ENCODE data around the gene MSANTD3.
A peak's percentile ranks its signal among the peaks of the same experiment; 100 is the strongest.
"Not testable (repeated sequence)": the region's sequence is repeated elsewhere in the genome, so short reads cannot be mapped to it uniquely, and the experiment has no call there.

Gene MSANTD3

DNA sequence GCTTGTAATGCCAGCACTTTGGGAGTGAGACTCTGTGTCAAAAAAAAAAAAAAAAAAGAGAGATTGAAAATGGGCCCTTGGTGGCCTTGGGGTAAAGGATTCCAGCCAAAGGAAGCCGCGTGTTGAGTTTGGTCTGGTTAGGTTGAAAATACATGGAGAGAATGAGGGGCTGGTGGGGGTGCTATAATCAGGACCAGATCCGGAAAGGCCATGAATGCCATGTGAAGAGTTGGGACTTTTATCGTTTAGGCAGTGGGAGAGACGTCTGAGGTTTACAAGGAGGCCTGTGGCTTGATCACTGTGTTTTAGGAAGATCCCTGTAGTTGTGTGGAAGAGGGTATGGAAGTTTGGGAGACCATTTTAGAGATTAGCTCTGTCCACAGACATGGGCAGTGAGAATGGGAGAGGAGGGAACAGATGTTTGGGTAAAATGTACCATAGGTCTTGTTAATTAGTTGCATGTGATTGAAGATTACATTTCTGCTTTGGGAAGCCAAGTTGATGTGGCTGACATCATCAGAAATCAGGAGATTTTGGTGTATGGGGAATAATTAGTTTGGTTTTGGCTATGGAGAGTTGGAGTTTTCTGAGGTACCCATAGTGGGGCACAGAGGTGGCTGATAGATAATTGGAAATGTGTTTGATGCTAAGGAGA is 3.5 kb downstream of the MSANTD3 start:
- DNase-seq: no peak

DNA sequence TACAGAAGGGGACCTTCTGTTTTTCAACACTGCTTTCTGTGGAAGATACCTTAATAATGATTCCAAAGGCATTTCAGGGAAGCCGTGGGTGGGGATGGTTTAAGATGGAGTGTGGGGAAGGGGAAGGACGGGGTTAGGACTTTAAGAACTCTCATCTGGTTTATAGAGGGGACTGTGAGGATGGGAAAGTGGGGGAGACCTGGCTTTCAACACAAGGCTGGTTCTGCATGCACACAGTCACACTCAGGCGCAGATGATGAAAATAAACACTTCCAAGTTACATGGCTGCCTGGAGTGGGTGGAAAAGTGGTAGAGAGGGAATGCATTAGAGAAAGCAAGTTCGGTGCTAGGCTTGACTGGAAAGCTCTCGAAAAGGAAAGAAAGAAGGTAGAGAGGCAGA is 4.9 kb downstream of the MSANTD3 start:
- DNase-seq: no peak

DNA sequence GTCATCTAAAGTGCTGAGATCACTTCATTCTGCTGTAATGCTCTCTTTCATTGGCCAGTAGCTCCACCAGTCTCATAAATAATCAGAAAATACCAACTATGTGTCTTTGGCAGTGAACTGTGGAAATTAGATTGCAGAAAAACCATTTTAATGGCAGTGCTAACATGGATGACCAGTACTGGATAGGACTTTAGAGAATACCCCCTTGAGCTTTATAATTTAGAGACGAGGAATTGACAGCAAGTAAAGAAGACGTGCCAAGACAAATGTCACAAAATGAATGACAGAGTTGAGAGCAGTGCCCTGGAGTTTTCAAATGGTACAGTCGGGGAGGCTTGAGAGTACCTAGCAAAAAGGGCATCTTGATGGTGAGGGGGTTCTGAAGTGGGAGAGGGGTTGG is 5.8 kb downstream of the MSANTD3 start:
- no peak for DNase-seq

DNA sequence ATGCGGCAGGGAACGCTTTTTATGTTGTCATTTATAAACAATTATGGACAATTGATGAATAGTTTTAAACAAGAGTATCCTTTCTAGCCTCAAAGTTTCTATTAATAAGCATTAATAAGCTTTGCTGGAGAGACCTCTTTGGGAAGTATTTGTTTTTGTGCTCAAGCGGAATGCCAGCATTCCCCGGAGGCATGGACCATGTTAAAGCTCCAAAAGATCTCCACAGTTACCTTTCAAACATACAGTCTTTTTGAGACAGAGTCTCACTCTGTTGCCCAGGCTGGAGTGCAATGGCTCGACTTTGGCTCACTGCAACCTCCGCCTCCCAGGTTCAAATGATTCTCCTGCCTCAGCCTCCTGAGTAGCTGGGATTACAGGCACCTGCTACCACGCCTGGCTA is 9.6 kb downstream of the MSANTD3 start:
- DNase-seq: no peak

DNA sequence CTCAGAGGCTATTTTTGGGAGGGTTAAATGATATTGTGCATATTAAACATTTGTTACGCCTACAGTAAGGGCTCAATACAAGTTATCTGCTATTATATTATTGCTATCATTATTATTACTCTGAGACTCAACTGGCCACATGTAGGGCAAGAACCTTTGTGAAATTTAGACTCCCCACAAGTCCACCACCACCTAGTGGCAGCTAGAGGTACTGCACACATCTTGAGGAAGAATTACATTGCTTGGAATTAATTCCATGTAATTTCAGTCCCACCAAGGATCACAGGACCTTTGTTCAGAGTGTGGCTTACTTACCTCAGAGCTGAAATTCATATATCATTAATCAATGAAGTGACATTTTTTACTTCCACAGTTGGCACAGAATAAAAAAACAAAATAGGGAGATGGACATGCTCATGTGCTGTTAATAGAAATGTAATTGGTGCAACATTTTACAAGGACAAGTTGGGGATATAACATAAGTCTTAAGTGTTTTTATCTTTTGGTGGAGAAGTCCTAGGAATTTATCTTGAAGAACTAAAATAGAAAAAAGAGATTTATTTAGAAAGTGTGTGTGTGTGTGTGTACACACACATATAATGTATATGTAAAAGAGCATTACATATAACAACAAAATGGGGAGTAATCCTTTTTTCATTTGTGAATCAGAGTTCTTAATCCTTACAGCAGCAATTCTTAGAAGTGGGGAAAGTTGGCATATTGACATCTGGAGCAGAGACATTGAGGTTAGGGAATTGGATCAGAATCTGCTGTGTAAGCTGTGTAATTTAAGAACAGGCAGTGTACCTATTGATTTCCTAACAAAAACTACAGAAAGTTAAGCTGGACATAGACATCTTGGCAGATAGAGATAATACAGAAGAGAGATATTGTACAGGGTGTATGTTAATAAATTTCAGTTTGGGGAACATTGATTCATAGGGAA is 11.2 kb downstream of the MSANTD3 start:
- DNase-seq: peak; percentile 64 to 71

DNA sequence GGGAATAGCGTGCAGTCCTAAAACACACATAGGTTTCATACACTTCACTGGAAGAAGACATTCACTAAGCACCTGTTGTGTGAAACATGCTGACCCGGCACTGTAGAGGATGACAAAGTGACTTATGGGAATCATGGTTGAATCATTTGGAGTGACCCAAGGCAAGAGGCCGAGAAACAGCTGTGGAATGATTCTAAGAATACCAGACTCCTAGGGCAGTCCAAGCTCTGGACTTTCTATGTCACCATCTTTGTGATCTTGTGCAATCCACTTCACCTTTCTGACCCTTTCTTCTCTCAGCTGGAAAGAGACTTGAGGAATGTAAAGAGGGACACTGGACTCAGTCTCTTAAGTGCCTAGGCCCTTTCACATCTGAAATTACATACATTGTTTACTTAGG is 13.1 kb downstream of the MSANTD3 start:
- no peak for DNase-seq

DNA sequence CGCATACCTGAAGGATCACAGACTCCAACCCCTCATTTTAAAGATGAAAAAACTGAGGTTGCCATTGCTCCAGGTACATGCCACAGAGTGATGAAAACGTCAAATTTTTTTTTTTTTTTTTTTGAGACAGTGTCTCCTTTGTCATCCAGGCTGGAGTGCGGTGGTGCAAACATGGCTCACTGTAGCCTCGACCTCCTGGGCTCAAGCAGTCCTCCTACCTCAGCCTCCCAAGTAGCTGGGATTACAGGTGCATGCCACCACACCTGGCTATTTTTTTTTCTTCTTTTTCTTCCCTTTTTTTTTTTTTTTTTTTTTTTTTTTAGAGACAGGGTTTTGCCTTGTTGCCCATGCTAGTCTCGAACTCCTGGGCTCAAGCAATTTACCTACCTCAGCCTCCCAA is 13.5 kb downstream of the MSANTD3 start:
- DNase-seq: not testable (repeated sequence)

DNA sequence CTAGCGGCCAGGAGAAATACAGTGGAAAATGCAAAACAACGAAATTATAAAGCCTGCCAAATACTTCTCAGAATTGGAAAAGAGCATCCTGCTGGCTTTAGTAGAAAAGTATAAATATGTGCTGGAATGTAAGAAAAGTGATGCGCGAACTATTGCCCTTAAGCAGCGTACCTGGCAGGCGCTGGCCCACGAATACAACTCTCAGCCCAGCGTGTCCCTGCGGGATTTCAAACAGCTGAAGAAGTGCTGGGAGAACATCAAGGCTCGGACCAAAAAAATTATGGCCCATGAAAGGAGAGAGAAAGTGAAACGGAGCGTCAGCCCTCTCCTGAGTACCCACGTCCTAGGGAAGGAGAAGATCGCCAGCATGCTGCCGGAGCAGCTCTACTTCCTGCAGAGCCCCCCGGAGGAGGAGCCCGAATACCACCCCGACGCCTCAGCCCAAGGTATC is 15.0 kb downstream of the MSANTD3 start:
- DNase-seq: no peak

DNA sequence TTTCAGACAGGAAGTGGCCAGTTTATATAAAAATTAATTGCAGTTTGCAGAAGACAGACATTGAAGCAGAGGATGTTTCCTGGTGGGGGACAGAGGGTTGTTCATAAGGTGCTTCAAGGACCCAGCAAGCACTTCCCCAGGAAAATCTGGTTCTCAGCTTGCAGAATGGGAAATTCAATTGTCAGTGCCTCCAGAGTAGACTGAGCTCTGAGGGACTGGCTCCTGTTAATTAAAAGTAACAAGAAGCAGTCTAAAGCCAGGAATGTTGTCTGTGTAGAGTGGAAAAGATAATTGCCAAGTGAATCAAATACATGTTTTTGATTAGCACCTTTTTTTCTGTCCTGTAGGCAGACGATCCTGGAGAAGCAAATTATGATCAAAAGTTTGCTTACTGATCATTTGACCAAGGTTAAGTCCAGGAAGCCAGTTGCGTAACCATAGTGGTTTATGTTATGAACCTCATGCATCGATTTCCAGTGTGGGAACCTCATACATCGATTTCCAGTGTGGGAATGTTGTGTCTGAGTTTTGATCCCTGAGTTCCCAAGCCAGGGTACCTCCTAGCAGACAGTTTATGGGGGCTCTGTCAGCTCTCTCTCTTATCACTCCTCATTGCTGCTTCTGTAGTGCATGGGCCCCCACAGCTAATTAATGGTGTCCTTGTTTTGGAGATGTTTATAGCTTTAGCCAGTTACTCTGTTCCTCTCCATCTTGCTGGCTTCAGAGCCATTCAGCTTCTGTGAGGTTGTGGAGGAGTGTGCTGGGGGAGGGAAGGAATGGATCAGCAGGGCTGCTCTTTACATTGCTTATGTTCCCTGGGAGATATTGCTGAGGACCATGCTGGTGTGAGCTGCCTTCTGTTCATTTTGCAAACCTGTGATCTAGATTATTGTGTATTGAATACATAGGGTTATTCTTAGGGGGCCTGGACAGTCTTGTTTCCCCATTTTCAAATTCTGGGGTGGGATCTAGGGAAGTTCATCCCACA is 17.1 kb downstream of the MSANTD3 start:
- DNase-seq: no peak

DNA sequence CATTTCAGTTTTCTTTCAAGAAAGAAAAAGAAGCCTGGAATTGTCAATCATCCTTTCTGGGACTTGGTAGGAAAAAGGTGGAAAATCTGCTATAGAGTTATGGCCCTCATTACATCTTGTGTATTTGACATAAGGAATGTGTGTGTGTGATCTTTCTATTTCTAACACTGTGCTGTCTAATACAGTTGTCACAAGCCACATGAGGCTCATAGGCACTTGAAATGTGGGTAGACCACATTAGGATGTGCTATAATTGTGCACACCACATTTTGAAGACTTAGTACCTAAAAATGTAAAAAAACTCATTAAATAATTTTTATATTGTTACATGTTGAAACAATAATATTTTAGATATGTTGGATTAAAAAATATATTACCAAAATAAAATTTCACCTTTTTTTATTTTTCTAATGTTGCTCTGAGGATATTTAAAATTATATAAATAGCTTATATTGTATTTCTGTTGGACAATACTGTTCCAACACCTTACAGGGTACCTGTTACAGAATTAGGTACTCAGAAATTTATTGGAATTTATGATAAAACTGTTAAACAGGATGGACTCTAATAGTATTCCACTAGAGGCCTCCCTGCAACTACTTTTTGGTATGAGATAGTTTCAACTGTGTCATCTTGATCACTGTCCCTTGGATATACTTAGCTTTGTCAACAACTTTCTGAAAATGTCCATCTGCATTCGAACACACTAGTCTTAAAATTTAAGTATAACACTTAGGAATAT is 18.4 kb downstream of the MSANTD3 start:
- no peak for DNase-seq

DNA sequence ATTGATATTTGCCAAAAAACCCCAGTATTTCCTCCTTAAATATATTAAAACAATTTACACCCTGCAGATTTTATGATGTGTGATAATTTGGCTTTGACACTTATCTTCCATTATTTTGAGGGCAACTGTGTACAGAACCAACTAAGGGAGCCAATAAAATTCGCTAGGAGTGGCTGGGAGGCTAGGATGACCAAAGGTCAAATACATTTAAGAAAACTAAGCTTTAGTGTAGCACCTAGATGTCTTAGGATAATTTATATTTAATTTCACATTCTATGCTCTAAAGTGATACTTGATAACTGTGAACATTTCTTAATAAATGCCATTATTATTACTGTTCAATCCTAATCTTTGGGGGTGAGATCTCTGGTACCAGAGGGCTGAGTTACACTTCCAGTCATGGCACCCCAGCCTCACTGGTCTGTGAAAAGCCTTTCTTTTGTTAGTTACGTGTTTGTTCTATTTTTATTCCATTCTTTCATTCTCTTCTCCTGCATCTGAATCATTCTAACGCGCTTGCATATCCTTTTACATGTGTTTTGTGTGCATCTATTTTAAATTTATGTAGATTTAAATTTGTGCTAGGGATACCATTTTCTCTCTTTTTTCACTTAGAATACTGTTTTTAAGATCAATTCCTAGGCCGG is 19.1 kb downstream of the MSANTD3 start:
- no peak for DNase-seq

DNA sequence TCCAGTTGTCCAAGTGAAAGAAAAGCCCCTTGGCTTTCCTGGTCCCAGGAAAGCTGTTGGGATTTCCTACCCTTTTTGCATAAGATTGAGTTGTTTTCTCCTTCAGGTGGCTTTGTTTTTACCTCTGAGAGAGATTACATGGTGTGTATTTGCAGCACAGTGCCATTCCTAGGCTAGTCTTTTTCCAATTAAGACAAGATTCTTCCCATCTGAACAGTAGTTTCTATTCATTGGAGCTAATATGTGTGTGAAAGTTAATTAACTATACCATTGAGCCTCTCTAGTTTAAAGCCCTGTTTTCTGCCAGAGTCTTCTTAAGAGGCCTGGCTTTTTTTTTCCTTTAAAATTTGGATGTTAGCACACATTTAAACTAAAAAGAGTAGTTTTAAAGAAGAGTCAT is 20.1 kb downstream of the MSANTD3 start:
- DNase-seq: no peak

DNA sequence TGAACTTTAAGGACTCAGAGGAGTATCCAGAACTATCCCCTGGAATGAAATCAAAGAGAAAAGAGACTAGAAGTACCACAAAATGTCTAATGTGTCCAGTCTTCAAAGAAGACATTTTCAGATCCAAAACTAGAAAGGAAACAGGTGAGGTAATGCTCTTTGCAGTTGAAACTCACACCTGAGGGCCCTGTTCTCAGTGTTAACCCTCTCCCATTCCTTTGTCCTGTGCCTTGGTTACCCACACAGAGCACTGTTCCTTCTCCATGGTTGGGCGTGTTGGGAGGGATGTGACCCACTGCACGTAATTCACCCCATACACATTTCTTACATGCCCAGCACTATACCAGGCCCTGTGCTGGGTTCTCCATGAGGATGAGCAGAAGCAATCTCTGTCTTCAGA is 21.3 kb downstream of the MSANTD3 start:
- DNase-seq: no peak

DNA sequence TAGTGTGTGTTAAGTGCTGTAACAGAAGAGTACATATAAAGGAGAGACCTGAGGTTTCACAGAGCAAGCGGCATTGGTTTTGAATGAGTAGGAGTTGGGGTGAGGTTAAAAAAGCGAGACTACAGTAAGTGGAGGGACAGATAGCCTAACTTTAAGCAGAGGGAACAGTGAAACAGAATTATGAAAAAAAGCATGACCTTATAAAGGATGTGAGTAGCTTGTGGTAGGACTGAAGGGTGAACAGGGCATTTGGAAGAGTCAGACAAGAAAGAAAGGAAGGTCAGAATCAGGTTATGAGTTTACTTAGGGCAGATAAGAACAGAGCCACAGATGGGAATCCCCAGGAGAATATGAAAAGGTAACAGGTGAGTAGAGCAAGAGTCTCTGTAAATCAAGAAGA is 22.5 kb downstream of the MSANTD3 start:
- no peak for DNase-seq

DNA sequence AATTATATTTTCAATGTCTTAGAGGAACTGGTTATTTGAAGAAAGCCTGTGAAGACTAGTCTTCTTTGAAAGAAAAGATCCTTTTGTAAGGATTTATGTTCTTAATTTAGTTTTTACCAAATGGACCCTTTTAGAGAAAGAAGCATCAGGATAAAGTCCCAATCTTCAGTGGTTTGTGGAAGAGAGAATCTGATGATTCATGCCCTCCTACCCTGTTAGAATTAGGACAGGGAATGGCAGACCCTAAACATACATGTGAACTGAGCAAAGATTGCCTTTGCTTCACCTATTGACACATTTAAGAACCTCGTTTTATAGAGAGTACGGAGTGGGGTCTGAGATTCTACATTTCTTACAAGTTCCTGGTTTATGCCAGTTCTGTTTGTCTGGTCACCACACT is 26.0 kb downstream of the MSANTD3 start:
- no peak for DNase-seq

DNA sequence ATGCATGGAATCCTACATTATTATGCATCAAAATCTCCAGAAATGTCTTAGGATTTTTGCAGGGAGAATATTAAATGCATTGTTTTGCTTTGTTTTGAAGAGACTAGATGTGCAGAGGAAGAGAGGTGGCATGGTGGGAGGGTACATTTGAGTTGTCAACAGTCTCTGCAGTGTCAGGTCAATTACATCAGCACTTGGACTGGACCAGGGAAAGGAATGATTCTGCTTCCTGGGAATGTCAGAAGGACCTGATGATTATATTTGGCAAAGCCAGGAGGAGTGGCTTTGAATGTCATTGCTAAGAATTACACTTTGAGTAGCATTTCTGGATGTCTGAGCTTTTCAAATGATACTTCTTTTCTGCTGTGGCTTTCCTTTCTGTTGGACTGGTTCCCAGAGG is 28.5 kb downstream of the MSANTD3 start:
- DNase-seq: no peak

DNA sequence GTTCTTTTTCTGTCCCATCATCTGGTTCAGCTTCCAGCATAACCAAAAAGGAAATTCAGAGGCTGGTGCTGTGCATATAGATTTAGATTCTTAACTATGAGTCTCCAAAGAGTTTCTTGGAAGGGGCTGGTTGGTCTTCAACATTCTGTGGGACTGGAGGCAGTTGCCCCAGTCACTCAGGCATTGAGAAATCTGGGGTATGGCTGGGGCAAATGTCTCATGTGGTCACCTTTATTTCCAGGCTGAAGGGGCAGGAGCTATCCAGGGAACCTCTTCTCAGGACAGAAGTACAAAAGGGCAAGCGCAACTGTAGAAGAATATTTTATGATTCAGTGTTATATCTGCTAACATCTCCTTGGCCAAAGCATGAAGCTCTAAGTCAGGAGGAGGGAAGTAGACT is 30.6 kb downstream of the MSANTD3 start:
- DNase-seq: no peak

DNA sequence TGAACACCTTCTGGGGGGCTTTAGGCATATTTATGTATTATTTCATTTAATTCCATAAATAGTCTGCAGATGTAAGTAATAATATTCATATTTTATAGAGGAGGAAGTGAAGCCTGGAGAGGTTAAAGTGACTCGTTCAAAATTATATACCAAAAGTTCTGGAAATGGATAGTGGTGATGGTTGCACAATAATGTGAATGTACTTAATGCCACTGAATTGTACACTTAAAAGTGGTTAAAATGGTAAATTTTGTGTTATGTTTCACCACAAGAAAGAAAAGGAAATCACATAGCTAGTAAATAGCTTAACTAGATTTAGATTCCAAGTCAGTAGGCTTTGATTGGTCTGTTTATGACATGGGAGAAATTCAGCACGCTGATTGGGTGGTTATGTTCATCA is 33.0 kb downstream of the MSANTD3 start:
- DNase-seq: no peak

DNA sequence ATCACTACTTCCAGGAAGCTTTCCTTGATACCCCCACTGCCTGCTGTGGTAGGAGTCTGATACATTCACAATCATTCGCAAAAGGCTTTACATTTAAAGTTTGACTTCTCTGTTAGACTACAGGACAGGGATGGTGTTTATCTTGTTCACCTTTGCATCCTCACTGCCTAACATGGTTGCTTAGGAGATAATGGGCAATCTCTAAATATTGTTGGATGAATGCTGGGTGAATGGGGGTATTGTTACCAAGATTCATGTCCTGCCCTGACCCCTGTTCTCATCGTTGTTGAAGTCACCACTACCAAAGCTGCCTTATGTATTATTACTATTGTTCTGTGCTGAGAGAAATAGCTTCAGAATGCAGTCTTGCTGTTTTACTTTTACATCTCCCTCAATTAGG is 38.3 kb downstream of the MSANTD3 start:
- DNase-seq: no peak

DNA sequence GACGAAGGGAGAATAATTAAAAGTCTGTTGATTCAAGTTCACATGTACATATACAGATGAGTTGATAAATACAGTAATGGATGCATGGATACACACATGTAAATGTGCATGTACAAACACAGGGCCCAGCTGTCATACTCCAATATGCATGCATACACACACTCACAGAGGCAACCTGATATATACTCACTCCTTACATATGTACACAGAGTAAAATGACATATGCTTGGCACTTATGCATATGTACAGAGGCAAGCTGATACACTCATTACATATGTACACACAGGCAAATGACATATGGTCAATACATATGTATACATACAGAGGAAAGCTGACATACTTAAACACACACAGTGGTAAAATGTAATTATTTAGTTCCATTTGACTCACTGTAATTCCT is 38.8 kb downstream of the MSANTD3 start:
- no peak for DNase-seq

DNA sequence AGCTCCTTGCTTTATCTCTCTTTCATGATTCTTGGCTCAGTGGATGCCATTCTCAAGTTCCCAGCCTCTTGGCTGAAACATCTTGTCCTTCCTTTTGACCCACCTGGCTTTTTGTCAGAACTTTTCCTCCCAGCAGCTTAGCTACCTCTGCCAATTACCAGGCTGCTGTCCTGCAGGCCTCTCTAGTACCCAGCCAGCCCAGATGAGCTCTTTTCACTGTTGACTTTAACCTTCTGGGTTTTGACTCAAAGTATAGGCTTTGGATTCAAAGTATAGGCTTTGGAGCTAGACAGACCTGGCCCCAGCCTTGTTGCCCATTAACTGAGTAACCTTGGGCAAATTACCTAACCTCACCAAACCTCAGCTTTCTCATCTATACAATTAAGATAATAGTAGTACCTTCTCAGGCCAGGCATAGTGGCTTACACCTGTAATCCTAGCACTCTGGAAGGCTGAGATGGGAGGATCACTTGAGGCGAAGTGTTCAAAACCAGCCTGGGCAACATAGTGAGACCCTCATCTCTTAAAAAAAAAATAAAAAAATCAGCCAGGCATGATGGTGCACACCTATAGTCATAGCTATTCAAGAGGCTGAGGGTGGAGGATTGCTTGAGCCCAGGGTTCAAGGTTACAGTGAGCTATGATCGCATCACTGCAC is 39.4 kb downstream of the MSANTD3 start:
- no peak for DNase-seq
